GM12892 (cell line): ENCODE data around the gene ERICH4.

ENCODE experiments used
- POLR2A ChIP-seq: IDR thresholded peaks from 2 replicates; pipeline ENCODE4 v1.6.1; 2011; ENCODE audit warnings: low read depth, low read length, control low read depth
- POLR2AphosphoS5 ChIP-seq: IDR thresholded peaks from 2 replicates; pipeline ENCODE4 v1.6.1; 2011; ENCODE audit warnings: low read depth, low read length, control low read depth
- TAF1 ChIP-seq: IDR thresholded peaks from 2 replicates; pipeline ENCODE4 v1.6.1; 2011; ENCODE audit warnings: low read depth, mild to moderate bottlenecking, control low read depth, low read length, borderline replicate concordance

- TF ChIP-seq POLR2A: peak; percentile 88
- peak; percentile 89 for TF ChIP-seq POLR2AphosphoS5
- peak; percentile 85 for TF ChIP-seq TAF1
Measured at GRCh38 chr19:41439441-41440222, 3.3 kb upstream of the ERICH4 start, which contains the start of gene DMAC2.
